NCI-H774 (cell line): ENCODE data around the gene CLPX.
"Not testable (repeated sequence)": the region's sequence is repeated elsewhere in the genome, so short reads cannot be mapped to it uniquely, and the experiment has no call there.

Experiments used
- DNase-seq: peaks from one replicate; lab custom pipeline; 2025; lab: John Stamatoyannopoulos, UW

CLPX gene

DNA sequence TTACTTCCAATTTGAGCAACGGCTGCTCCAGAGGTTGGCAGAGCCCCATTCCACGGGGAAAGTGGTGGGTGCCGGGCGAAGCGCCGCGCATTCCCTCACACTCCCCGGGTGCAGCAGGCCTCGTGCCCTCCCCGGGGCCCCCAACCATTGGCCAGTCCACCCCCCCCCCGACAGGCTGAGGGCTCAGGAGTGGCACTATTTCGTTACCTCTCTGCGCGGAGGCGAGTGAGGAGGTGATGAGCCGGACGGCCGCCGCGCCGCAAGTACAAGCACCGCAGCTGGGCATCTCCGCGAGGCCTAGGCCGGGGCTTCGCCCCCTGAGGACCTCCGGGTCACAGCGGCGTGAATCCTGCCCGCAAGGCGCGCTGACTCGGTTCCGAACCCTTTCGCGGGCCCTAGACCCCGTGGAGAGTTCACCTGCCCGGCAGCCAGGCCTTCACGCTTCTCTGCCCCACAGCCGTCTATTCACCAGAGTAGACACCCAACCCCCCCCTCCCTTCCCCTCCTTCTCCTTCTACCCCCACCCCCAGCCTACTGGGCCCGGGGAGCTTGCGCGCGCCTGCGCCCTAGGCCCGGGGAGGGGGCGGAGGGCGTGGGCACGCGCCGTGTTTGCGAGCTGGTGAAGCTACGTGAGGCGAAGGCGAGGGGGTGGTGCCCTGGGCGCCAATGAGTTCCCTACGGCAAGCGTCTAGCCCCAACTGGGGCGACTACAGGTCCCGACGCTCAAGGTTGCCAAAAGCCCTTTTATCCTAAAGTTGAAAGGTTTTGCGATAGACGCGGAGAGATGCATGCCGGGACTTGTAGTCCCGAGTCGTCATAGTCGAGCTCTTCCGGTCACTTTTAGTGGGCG lies at the start of gene CLPX:
CLPX (minus strand) TSS at position 475 of the 850 bp plus-strand sequence; CDS start at position 286, 189 bp downstream.
- DNase-seq = peak; percentile 90

DNA sequence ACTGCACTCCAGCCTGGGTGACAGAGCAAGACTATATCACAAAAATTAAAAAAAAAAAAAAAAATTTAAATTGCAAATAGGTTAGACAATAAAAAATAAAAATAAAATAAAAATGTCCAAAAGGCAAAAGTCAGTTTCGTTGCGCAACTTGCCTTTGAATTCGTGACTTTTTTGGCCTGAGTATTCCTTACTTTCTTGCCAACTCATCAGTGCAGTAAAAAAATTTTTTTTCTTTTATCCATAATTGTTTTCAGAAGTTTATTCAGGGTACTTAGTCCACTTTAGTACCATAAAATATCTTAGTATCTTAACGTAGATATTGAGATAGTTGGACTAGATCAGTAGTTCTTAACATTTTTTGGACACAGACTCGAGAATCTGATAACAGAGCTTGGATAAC lies 48.6 kb upstream of the CLPX start:
- no peak for DNase-seq

DNA sequence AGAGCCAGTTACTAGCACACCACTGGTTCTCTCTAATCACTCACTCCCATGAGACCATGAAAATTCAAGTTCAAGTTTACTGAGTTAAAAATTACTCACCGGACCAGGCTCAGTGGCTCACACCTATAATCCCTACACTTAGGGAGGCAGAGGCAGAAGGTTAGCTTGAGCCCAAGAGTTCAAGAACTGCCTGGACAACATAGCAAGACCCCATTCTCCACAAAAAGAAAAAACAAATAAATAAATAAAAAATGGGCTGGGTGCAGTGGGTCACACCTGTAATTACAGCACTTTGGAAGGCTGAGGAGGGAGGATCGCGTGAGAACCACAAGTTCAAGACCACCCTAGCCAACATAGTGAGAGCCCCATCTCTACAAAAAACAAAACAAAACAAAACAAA lies 47.4 kb upstream of the CLPX start:
- DNase-seq = no peak

DNA sequence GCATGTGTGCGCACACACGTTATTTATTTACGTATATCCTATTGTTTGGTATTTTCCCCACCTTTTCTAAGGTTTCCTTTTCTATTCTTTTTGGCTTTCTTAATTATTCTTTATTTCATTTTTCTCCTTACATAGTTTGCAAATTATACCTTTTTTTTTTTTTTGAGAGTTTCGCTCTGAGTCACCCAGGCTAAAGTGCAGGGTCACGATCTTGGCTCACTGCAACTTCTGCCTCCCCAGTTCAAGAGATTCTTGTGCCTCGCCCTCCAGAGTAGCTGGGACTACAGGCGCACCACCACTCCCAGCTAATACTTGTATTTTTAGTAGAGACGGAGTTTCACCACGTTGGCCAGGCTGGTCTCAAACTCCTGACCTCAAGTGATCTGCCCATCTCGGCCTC lies 46.2 kb upstream of the CLPX start:
- no peak for DNase-seq

DNA sequence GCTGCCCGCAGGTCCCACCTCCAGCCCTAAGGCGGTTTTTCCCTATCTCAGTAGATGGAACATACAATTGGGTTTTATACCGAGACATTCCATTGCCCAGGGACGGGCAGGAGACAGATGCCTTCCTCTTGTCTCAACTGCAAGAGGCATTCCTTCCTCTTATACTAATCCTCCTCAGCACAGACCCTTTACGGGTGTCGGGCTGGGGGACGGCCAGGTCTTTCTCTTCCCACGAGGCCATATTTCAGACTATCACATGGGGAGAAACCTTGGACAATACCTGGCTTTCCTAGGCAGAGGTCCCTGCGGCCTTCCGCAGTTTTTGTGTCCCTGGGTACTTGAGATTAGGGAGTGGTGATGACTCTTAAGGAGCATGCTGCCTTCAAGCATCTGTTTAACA lies 41.8 kb upstream of the CLPX start:
- not testable (repeated sequence) for DNase-seq

DNA sequence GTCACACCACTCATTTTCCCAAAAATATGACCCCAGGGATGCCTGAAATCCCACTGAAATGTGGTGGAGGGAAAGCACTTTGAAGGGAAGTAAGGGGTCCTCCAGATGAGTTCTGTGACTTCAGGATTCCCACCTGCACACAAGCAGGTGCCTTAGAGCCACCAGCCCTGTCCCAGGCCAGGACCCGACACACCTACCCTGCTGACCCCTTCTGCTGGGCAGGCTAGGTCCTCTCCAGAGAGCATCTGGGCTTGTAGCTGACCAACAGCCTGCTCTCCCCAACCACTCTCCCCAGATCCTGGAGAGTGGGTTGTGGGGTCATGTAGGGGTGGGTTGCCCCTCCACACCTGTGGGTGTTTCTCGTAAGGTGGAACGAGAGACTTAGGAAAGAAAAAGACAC lies 41.1 kb upstream of the CLPX start:
- no peak for DNase-seq

DNA sequence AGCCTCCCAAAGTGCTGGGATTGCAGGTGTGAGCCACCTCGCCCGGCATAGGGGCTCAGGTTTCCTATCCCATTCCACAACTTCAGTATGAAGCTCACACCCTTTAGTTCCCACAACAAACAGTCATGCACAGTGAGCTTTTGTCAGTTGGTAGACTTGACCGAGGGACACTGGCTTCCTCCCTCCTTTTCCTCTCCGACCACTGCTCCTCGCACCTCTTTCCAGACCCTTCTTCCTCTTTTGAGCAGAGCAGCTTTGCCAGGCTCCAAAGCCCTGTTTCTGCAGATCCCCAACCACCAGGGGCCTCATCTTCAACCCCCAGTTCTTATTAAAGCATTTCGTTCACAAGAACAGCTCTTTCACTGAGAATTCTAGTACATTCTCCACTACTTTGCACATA lies 38.9 kb upstream of the CLPX start:
- no peak for DNase-seq

DNA sequence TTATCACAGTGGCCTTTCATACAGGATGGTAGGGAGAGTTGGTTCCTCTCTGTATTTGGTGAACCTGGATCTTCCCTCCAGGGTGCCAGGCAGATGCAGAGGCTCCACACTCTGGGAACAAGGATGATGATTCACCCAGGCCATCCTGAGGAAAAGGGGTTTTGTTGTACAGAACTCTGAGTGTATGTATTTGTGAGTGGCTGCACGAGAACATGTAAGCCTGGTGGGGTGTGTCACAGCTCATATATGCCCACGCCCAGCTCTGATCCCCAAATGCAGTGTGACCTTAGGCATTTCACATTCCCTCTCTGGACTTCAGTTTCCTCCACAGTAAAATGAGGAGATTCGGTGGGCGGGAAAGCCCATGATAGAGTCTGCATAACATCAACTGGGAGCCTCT lies 37.7 kb upstream of the CLPX start:
- DNase-seq = no peak

DNA sequence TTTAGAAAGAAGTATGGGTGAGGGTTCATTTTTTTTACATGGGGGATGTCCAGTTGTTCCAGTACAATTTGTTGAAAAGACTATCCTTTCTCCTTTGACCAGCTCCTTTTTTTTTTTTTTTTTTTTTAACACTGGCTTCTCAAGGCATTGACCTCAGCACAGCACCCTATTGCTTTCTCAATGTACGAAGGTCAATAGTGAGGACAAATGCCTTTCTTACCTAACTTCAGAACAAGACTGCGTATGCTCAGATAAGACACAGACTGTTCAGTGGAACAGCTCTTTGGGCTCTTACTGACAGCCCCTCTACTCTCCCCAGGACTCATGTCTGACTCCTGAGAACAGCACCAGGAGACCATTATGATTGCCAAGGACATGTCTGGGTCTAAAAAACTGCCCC lies 36.6 kb upstream of the CLPX start:
- DNase-seq = no peak

DNA sequence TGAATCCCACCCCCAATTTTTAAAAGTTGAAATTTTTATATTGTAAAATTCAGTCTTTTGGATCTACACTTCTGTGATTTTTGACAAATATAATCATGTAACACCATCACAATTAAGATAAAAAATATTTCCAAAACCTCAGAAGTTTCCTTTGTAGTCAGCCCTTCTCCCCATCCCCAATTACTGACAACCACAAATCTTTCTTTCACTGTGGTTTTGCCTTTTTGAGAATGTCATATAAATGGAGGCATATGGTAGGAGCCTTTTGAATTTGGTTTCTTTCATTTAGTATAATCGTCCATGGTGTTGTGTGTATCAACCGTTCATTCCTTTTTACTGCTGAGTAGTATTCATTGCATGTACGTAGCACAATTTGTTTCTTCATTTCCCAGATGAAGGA lies 34.0 kb upstream of the CLPX start:
- DNase-seq = no peak

DNA sequence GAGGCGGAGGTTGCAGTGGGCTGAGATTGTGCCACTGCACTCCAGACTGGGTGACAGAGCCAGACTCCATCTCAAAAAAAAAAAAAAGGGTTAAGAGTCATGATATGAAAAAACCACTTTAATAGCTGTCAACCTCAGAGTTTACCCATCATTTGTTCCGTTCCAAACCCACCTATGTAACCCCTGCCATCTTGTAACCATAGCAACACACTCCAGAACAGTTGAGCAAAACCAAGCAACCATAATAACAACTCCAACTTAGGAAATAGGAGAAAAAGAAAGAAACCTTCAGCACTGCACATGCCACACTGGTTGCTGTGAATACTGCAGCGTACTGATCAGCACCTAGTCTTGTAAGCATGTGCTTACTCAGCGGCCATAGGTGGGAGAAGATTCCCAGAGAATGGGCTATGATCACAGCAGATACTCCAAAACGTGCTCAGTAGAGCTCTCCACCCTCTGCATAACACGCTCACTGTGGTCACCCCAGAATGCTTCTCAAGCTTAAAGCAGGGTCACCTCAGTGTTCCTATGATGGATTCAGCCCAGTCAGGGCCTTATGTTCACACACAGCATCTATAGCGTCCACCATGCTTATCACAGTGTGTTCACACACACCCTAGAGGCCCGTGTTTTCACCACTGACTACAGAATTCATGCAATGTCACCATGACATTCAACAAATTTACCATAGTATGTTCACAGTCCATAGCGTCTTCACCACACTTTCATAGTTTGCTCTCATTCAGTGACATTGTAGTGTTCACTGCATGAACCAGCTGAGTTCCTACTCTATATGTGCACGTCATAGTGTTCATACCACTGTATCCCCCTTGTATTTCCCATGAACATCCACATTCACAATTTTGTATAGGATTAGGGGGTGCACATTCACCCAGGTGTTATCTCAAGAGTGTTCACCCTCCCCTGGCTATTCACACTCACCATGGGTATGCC lies 32.7 kb upstream of the CLPX start:
- no peak for DNase-seq

DNA sequence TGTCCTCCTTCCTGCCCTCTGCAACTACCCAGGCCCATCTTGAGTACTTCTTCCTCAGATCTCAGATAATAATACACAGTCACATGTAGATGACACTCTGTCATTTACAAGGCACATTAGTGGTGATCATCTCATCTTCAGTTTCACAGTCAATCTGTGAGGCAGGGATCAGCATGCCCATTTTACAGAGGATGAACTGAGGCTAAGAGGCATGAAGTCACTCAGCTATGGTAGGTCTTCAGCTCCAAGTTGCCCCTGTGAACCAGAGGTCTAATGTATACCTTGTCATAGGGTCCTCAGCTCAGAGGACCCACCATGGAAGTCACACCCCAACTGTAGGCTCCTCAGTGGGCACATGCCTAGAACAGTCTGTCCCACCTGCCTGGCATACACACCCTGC lies 30.4 kb upstream of the CLPX start:
- no peak for DNase-seq

DNA sequence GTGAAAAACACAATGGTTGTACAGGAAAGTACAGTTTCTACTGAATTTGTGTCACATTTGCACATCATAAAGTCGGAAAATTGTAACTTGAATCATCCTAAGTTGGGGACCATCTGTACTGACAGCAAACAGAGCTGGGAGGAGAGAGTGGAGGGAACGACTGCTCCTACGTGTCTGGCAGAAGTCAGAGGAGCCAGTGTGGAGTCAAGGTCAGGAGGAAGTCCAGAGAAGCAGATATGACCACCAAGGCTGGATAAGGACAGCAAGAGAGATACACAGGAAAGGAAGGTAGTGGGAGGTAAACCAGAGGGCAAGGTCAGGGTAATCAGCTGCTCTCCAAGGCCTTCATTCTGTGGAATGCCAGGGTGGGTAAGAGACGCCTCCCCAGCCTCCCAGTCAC lies 28.9 kb upstream of the CLPX start:
- DNase-seq = no peak

DNA sequence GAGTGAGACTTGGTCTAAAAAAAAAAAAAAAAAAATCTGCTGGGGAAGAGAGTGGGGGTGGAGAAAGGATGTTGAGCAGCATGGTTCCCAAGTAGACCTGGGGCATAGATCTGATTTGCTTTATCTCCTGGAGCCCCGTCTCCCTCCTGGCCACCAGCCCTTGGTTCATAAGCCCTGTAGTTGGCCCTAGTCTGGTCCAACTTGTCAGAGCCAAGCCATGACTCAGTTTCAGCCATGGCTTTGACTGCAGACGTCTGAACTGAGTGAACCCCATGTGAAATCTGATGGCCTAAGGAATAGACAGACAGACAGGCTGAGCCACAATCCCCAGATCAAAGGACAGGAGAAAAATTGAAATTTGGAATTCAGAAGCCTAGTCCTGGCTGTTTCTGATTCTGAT lies 28.1 kb upstream of the CLPX start:
- DNase-seq = no peak

DNA sequence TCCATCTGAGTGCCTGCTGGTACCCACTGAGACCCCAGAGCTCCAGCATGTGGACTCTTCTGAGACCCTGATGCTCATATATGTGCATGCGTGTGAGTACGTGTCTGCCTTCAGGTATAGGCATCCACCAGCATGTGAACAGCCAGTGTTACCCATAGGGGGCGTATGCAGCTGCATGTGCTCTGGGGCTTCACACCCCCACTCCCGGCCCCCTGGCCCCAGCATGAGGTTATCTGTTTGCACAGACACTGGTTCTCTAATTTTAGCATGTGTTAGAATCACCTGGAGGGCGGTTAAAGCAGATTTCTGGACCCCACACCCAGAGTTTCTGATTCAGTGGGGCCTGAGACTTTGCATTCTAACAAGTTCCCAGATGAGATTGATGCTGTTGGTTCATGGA lies 27.0 kb upstream of the CLPX start:
- DNase-seq = no peak

DNA sequence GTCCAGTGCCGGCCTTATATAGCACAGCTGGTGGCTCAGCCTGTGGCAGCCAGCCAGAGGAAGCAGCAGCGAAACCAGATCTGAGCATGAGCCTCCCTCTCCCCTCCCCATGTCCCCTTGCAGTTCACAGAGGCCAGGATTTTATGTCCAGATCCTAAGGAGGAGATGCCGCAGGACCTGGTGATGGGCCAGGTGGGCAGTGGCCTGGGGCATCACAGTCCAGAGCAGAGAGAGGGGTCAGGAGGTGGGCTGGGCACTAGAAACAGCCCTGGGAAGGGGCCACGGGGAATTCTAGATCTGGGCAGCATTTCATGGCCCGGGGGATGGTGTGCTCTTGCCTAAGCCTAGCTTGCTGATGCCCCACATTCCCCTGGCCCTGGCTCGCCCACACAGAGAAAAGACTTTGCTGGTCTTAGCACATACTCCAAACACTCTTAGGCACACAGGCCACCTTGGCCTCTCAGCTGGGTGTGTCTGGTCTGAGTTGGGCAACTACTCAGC lies 26.4 kb upstream of the CLPX start:
- DNase-seq = no peak

DNA sequence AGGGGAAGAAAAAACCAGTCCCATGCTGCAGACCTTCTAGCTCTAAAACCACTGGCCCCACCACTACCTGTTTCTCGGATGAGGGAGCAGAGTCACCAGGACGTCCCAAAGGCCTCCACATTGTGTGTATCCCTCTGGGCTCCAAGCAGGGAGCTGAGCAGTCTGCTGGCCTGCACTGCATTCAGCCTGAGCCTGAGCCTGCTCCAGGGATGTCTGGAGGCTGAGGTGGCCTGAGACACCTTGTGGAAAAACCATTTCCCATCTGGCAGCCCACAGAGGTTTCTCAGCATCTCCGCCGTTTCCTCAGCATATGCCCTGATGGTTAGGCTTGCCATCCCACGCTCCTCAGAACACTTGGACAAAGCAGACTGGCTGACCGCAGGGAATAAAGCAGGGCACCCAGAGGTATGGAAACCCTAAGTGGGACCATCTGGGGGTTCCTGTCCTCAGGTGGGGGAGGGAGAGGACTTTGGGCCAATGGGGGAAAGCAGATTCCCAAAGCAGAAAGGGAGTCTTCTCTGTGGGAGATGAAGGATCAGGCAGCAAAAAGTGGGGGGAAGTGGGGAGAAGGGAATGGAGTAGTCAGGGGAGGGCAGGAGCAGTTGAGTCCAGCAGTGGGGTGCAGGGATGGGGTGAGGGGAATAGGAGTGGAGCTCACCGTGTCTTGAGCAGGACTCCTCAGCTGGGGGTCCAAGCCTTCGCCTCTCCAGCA lies 25.8 kb upstream of the CLPX start, which contains the start of gene CILP:
CILP (minus strand) TSS at position 704 of the 712 bp plus-strand sequence. CDS start 1,718 bp downstream, outside the sequence.
- DNase-seq = no peak

DNA sequence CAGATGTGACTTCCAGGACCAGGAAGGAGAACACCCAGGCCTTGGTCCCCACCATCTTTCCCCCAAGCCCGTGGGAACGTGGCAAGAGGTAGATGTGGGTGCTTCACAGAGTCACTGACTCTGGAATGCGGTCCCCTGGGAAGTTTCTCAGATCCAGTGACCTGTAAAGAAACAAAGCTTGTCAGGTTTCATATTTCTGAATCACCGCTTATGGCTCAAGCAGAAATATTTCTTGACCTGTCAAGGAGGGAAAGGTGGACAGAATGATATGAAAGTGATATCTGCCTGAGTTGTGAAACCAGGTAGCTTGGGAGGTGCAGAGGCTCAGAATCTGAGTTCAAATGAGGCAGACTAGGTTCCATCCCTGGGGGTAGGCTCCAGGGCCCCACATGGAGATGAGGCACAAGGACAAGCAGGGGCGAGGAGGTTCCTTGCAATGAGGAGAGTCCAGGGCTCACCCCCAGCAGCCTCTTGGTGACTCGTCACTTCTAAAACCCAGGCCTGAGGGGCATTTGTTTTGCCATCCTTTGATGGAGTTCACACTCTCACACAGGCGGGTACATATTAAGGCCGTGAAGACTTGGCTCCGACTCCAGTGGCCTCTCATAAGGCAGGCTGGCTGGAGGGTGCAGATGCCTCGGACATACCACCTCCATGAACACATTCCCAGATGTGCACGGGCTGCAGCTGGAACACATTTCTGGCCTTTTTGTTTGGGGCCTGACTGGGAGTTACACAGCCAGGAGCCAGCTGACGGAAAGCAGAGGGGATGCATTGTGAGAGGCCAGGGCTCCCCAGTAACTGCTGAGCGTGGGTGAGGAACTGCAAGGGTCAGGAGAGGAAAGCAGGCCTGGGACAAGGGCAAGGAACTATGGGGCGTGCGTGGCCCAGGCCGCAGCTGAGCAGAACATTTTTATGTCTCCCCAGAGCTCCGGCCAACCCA lies 24.8 kb upstream of the CLPX start:
- DNase-seq = no peak

DNA sequence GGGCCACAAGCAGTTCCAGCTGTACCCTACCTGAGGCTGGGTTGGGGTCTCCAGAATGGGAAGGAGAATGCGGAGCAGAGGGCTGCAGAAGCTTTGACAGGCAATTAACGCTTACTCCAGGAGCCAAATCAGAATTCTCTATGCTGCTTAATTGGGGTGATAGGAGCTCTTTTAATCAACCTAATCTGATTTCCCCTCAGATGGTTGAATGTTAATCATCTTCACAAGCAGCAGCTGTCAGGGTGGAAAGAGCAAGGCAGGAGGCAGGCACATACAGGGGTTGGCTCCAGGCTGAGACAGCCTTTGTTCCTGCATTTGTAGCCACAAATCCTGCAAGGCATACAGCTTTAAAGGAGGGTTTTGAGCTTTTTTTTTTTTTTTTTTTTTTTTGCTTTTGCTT lies 23.5 kb upstream of the CLPX start:
- DNase-seq = no peak

DNA sequence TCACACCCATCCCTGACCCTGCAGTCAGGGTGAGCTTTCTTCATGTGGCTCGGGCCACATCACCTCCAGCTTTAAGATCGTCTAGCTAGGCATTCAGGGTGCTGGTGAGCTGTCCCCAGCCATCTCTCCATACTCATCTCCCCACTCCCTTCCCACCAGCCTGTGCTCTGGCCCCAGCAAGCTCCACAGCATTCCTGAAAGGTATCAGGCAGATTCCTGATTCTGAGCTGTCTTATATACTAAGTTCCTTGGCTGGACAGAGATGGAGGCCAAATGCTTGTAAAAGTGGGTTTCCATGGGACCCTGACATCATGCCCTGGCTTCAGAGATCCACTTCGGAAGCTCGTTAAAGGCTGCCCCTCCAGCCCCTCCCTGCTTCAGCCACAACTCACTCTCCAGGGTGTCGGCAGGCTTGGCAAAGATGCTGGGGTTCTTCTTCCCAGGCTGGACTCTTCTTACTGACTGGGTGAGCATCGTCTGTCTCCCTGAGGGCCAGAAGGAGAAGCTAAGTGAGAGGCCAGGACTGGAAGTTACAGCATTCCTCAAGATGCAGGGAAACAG lies 22.2 kb upstream of the CLPX start:
- DNase-seq = no peak

DNA sequence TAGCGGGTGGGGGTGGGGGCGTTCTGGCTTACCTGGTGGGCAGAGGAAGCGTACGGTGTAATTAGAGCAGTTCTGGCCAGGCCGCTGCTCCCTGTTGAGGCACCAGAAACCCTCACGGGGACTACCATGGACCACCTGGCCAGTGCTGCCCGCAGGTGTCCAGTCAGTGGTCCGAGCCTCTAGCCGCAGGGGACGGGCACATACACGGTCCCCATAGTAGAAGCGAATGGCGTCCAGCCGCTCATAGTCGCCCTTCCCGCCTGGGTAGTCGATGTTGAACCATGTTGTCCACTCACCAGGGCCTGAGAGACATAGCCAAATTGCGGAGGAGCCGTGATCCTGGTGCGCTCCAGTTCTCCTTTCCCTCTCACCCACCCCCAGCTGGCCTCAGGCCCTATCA lies 21.6 kb upstream of the CLPX start:
- no peak for DNase-seq
